Fibroblast of lung (primary cell): ENCODE results near the gene DCAF11.

Experiments
- CTCF ChIP-seq, 2 donors: IDR thresholded peaks in 1 of 2; conservative IDR thresholded peaks in 1 of 2; 1 replicate in 1 of 2; 2 replicates in 1 of 2; pipeline ENCODE4 v1.5.1; 2011 to 2012; ENCODE audit warnings: low read length in 2 of 2, control low read depth in 1 of 2, inconsistent platforms in 1 of 2, low read depth in 1 of 2, mild to moderate bottlenecking in 1 of 2
- EZH2 ChIP-seq: IDR thresholded peaks from 2 replicates; pipeline ENCODE4 v1.5.1; 2012; ENCODE audit warnings: low read length, control low read depth, mild to moderate bottlenecking; ENCODE audit errors: missing control alignments

GRCh38 chr14:24127673-24128072 is 13.1 kb downstream of the DCAF11 start:
- TF ChIP-seq CTCF (conservative IDR thresholded peaks at IDR 0.05 in 1 of 2, IDR thresholded peaks at IDR 0.05 in 1 of 2; ENCODE audit: low read depth in 1 of 2, low read length in 2 of 2) (no peak), EZH2 (no peak)
